Caco-2 (cell line): ENCODE measurements around the gene TBC1D21. TPM values are rescaled to one million over a fixed set of nuclear protein-coding genes. Genes with fewer than 3 reads are reported as not detected.

Experiments used
- BruUV-seq: library from RNA; stranded (reverse); fragments of 400-500 nt; replicated peaks from 2 replicates; lab custom pipeline; 2021; lab: Mats Ljungman, UMichigan
- CTCF ChIA-PET: fragments of 300-600 bp; sonication (Branson Sonifier 250); formaldehyde crosslinking; loops from one replicate; lab custom pipeline; 2022; ENCODE audit warnings: antibody characterized with exemption; lab: Charles Lee
- POLR2A ChIA-PET: fragments of 300-600 bp; sonication (Branson Sonifier 250); formaldehyde crosslinking; loops from one replicate; lab custom pipeline; 2022; ENCODE audit warnings: antibody characterized with exemption; lab: Charles Lee
- DNase-seq, 2 experiments: peaks; one replicate each; pipeline versions ENCODE4 v3.0.0 to v3.0.0-alpha.2; 2020 to 2022
- H3K27me3 ChIP-seq: replicated peaks from 2 replicates; pipeline ENCODE4 v1.6.0; 2011; ENCODE audit warnings: low read length; ENCODE audit not compliant: control insufficient read depth, insufficient read depth
- H3K36me3 ChIP-seq: 2 replicates; pipeline ENCODE4 v1.5.1; 2011; ENCODE audit warnings: low read length; ENCODE audit not compliant: control insufficient read depth, insufficient read depth
- H3K4me1 ChIP-seq: fragments of 250-450 bp; sonication (Bioruptor Pico); 2 replicates; pipeline ENCODE4 v1.5.1; 2020; ENCODE audit warnings: mild to moderate bottlenecking
- H3K4me3 ChIP-seq: 2 replicates; pipeline ENCODE4 v1.5.1; 2011; ENCODE audit warnings: low read depth, mild to moderate bottlenecking, control low read depth, low read length
- H3K9me3 ChIP-seq: fragments of 250-450 bp; sonication (Bioruptor Pico); 2 replicates; pipeline ENCODE4 v1.5.1; 2020; ENCODE audit warnings: mild to moderate bottlenecking, moderate library complexity
- H3K27ac Mint-ChIP-seq: one replicate; pipeline ENCODE4 v1.8.0; 2022; ENCODE audit warnings: mixed read lengths; ENCODE audit not compliant: unreplicated experiment
- H3K27me3 Mint-ChIP-seq: one replicate; pipeline ENCODE4 v1.8.0; 2022; ENCODE audit warnings: mixed read lengths; ENCODE audit not compliant: insufficient read depth, unreplicated experiment
- H3K36me3 Mint-ChIP-seq: one replicate; pipeline ENCODE4 v1.8.0; 2022; ENCODE audit warnings: mild to moderate bottlenecking, mixed read lengths; ENCODE audit not compliant: insufficient read depth, unreplicated experiment
- H3K4me1 Mint-ChIP-seq: one replicate; pipeline ENCODE4 v1.8.0; 2022; ENCODE audit warnings: low read depth, mixed read lengths; ENCODE audit not compliant: unreplicated experiment
- H3K4me3 Mint-ChIP-seq: one replicate; pipeline ENCODE4 v1.8.0; 2022; ENCODE audit warnings: mild to moderate bottlenecking, moderate library complexity, mixed read lengths; ENCODE audit not compliant: unreplicated experiment
- H3K9me3 Mint-ChIP-seq: one replicate; pipeline ENCODE4 v1.8.0; 2022; ENCODE audit warnings: mixed read lengths; ENCODE audit not compliant: unreplicated experiment
- CTCF ChIP-seq, 2 experiments: fragments of 200-600 bp in 1 of 2; IDR thresholded peaks; 1 replicate in 1 of 2; 2 replicates in 1 of 2; pipeline versions ENCODE4 v1.5.1 to v1.8.0; 2011 to 2022; ENCODE audit warnings: antibody characterized with exemption in 1 of 2, control low read depth in 1 of 2, inconsistent platforms in 1 of 2, low read depth in 1 of 2, low read length in 1 of 2, mild to moderate bottlenecking in 1 of 2, moderate library complexity in 1 of 2; ENCODE audit not compliant: insufficient read depth in 1 of 2, severe bottlenecking in 1 of 2, unreplicated experiment in 1 of 2
- intact Hi-C: fragments of 100-400 bp; cut with micrococcal nuclease; formaldehyde crosslinking; loops from one replicate; pipeline ENCODE4 v1.10.0; 2022; ENCODE audit not compliant: unreplicated experiment
- total RNA-seq: library from RNA; stranded (reverse); gene quantifications from 2 replicates; pipeline ENCODE4 v1.2.3, GENCODE V29; 2022

TBC1D21 gene
- total RNA-seq, 1 experiment from 2014 or later = not detected

- POLR2A ChIA-PET = no interaction called here
- H3K36me3 Mint-ChIP-seq = no peaks in the 10 kb centered on the region
- CTCF ChIA-PET = no interaction called here
- no peaks in the 10 kb centered on the region for H3K9me3 ChIP-seq
- no TSS peak for BruUV-seq
- no peak overlapping the region for H3K27ac Mint-ChIP-seq
- no peaks in the 10 kb centered on the region for H3K36me3 ChIP-seq
- H3K9me3 Mint-ChIP-seq = peaks cover 14% of the 10 kb centered on the region
- H3K27me3 ChIP-seq = no peaks in the 10 kb centered on the region
- H3K4me1 ChIP-seq = no peaks in the 10 kb centered on the region
- no peak for TF ChIP-seq CTCF (IDR thresholded peaks at IDR 0.05; ENCODE audit: insufficient read depth in 1 of 2, low read depth in 1 of 2, low read length in 1 of 2, severe bottlenecking in 1 of 2, unreplicated experiment in 1 of 2)
- H3K27me3 Mint-ChIP-seq = peaks cover 4% of the 10 kb centered on the region
- DNase-seq = no peak
- H3K4me3 ChIP-seq = no peak overlapping the region
- no peak overlapping the region for H3K4me3 Mint-ChIP-seq
- H3K4me1 Mint-ChIP-seq = no peaks in the 10 kb centered on the region
- intact Hi-C loops = no loop called here
Observed at GRCh38 chr15:73891328-73892315, 18.3 kb downstream of the TBC1D21 start.

GRCh38 chr15:73892446-73893226, 19.3 kb downstream of the TBC1D21 start:
- ChIA-PET CTCF (no interaction called here), POLR2A (no interaction called here)
- no peak overlapping the region for H3K4me3 ChIP-seq
- Mint-ChIP-seq H3K4me3 (no peak overlapping the region), H3K4me1 (no peaks in the 10 kb centered on the region), H3K27me3 (peaks cover 4% of the 10 kb centered on the region), H3K9me3 (peaks cover 14% of the 10 kb centered on the region), H3K27ac (no peak overlapping the region), H3K36me3 (no peaks in the 10 kb centered on the region)
- no peaks in the 10 kb centered on the region for H3K9me3 ChIP-seq
- peak in 1 of 2 experiments; percentile 6 for DNase-seq
- H3K4me1 ChIP-seq = no peaks in the 10 kb centered on the region
- BruUV-seq = no TSS peak
- intact Hi-C loops = no loop called here
- TF ChIP-seq CTCF (IDR thresholded peaks at IDR 0.05; ENCODE audit: insufficient read depth in 1 of 2, low read depth in 1 of 2, low read length in 1 of 2, severe bottlenecking in 1 of 2, unreplicated experiment in 1 of 2) = no peak
- H3K36me3 ChIP-seq = no peaks in the 10 kb centered on the region
- no peaks in the 10 kb centered on the region for H3K27me3 ChIP-seq

- Histone ChIP-seq H3K36me3 (no peaks in the 10 kb centered on the region), H3K27me3 (no peaks in the 10 kb centered on the region), H3K4me1 (no peaks in the 10 kb centered on the region), H3K9me3 (no peaks in the 10 kb centered on the region), H3K4me3 (no peak overlapping the region)
- DNase-seq = no peak
- CTCF ChIA-PET = interaction anchor here (0.9 to 1.0 kb wide), 2 partner anchors 17 to 57 kb away, joined by 3 to 4 read pairs; no protein-coding TSS in a partner anchor
- no peaks in the 10 kb centered on the region for H3K27me3 Mint-ChIP-seq
- no TSS peak for BruUV-seq
- H3K4me1 Mint-ChIP-seq = no peaks in the 10 kb centered on the region
- TF ChIP-seq CTCF (IDR thresholded peaks at IDR 0.05; ENCODE audit: insufficient read depth in 1 of 2, low read depth in 1 of 2, low read length in 1 of 2, severe bottlenecking in 1 of 2, unreplicated experiment in 1 of 2) = no peak
- POLR2A ChIA-PET = no interaction called here
- H3K36me3 Mint-ChIP-seq = no peaks in the 10 kb centered on the region
- intact Hi-C loops = no loop called here
- H3K27ac Mint-ChIP-seq = no peak overlapping the region
- H3K9me3 Mint-ChIP-seq = peaks cover 14% of the 10 kb centered on the region
- no peak overlapping the region for H3K4me3 Mint-ChIP-seq
Observed at GRCh38 chr15:73894133-73894814, 20.9 kb downstream of the TBC1D21 start.
